C4-2B (cell line): ENCODE data around the gene C10orf53.

Experiments used
- H3K27ac ChIP-seq: fragments of 450-650 bp; 2 replicates; pipeline ENCODE4 v1.5.1; 2017
- CTCF ChIP-seq: fragments of 450-650 bp; conservative IDR thresholded peaks from 2 replicates; pipeline ENCODE4 v1.5.1; 2017; ENCODE audit warnings: mild to moderate bottlenecking
- ZFX ChIP-seq: fragments of 450-650 bp; IDR thresholded peaks from 2 replicates; pipeline ENCODE4 v1.6.1; 2017

The C10orf53 gene

GRCh38 chr10:49679480-49679893 is at the start of gene C10orf53:
Gene C10orf53 (plus strand): TSS chr10:49679651. CDS start chr10:49679698, 47 bp downstream.
- TF ChIP-seq CTCF, result no peak
- TF ChIP-seq ZFX, result no peak
- no peak within 1 kb of the TSS for H3K27ac ChIP-seq

- H3K27ac ChIP-seq, result no peak overlapping the region
- TF ChIP-seq ZFX (no peak), CTCF (no peak)
These were observed 47.5 kb upstream of the C10orf53 start for GRCh38 chr10:49631975-49632374.

- TF ChIP-seq CTCF, result no peak
- TF ChIP-seq ZFX, result no peak
- no peak overlapping the region for H3K27ac ChIP-seq
These were observed 46.8 kb upstream of the C10orf53 start for GRCh38 chr10:49632406-49633317.

- H3K27ac ChIP-seq, result no peak overlapping the region
- TF ChIP-seq ZFX (no peak), CTCF (no peak)
These were observed 46.0 kb upstream of the C10orf53 start for GRCh38 chr10:49633327-49634068.

GRCh38 chr10:49634069-49634660 is 45.3 kb upstream of the C10orf53 start:
- TF ChIP-seq ZFX (no peak), CTCF (no peak)
- no peak overlapping the region for H3K27ac ChIP-seq

- H3K27ac ChIP-seq, result no peak overlapping the region
- TF ChIP-seq ZFX, result no peak
- TF ChIP-seq CTCF, result no peak
These were observed 37.1 kb upstream of the C10orf53 start for GRCh38 chr10:49642311-49642710.
